B cell (primary cell): ENCODE measurements around the gene HMGB2. TPM values are rescaled to one million over a fixed set of nuclear protein-coding genes. Genes with fewer than 3 reads are reported as not detected.

Experiments
- ATAC-seq: fragments of 200-7000 bp; cut with Tn5 transposase; one replicate; pipeline ENCODE4 v1.10.0; 2021; ENCODE audit warnings: low read depth, mild to moderate bottlenecking, moderate number of reproducible peaks, moderate library complexity
- CTCF ChIA-PET: fragments of 350-600 bp; sonication (Branson Sonifier 250); formaldehyde crosslinking; loops from one replicate; lab custom pipeline; 2021; ENCODE audit warnings: antibody characterized with exemption, inconsistent platforms; lab: Charles Lee
- POLR2A ChIA-PET: fragments of 350-600 bp; sonication (Branson Sonifier 250); formaldehyde crosslinking; loops from one replicate; lab custom pipeline; 2021; ENCODE audit warnings: antibody characterized with exemption; lab: Charles Lee
- DNase-seq: peaks from one replicate; pipeline ENCODE4 v3.0.0; 2013
- H2AFZ ChIP-seq: 2 replicates; pipeline ENCODE4 v1.6.1; 2012; ENCODE audit warnings: mild to moderate bottlenecking, low read depth, low read length; ENCODE audit not compliant: insufficient read depth, poor library complexity, severe bottlenecking
- H3K27ac ChIP-seq, 2 donors: 1 replicate in 1 of 2; 2 replicates in 1 of 2; pipeline ENCODE4 v1.5.1; 2012 to 2013; ENCODE audit warnings: low read length in 2 of 2, mild to moderate bottlenecking in 2 of 2, moderate library complexity in 1 of 2
- H3K27me3 ChIP-seq, 4 experiments: fragments of 200-600 bp in 1 of 4; sonication (generic) in 1 of 4; replicated peaks in 1 of 4; 1 replicate in 2 of 4; 2 replicates in 2 of 4; pipeline versions ENCODE4 v1.6.1 to v1.7.0; 2013 to 2016; ENCODE audit warnings: low read length in 3 of 4, mild to moderate bottlenecking in 2 of 4, mixed read lengths in 1 of 4, moderate library complexity in 1 of 4; ENCODE audit not compliant: insufficient read depth in 4 of 4, control insufficient read depth in 3 of 4; ENCODE audit errors: control extremely low read depth in 1 of 4
- H3K36me3 ChIP-seq, 2 experiments: replicated peaks in 1 of 2; 1 replicate in 1 of 2; 2 replicates in 1 of 2; pipeline versions ENCODE4 v1.6.1 to v1.7.1; 2013; ENCODE audit warnings: low read length in 1 of 2; ENCODE audit not compliant: insufficient read depth in 2 of 2, control insufficient read depth in 1 of 2; ENCODE audit errors: control extremely low read depth in 1 of 2, extremely low read depth in 1 of 2
- H3K4me1 ChIP-seq, 2 donors: fragments of 200-600 bp in 1 of 2; sonication (generic) in 1 of 2; 1 replicate in 1 of 2; 2 replicates in 1 of 2; pipeline versions ENCODE4 v1.5.1 to v1.6.1; 2013 to 2017; ENCODE audit warnings: low read length in 2 of 2; ENCODE audit not compliant: control insufficient read depth in 2 of 2, insufficient read depth in 2 of 2
- H3K4me2 ChIP-seq: replicated peaks from 2 replicates; pipeline ENCODE3; 2012; ENCODE audit warnings: mild to moderate bottlenecking, low read depth, low read length; ENCODE audit not compliant: poor library complexity, severe bottlenecking
- H3K4me3 ChIP-seq, 5 experiments: fragments of 200-600 bp in 1 of 5; sonication (generic) in 1 of 5; 1 replicate in 3 of 5; 2 replicates in 2 of 5; pipeline versions ENCODE4 v1.5.1 to v1.7.0; 2011 to 2016; ENCODE audit warnings: low read length in 4 of 5, mild to moderate bottlenecking in 4 of 5, low read depth in 2 of 5, control low read depth in 1 of 5, moderate library complexity in 1 of 5; ENCODE audit not compliant: insufficient read depth in 1 of 5; ENCODE audit errors: control extremely low read depth in 1 of 5, extremely low read depth in 1 of 5
- H3K79me2 ChIP-seq: fragments of 200-600 bp; sonication (generic); one replicate; pipeline ENCODE4 v1.6.0; 2016; ENCODE audit warnings: low read length; ENCODE audit not compliant: control insufficient read depth, insufficient read depth
- H3K9ac ChIP-seq: fragments of 200-600 bp; sonication (generic); 2 replicates; pipeline ENCODE4 v1.6.1; 2017; ENCODE audit warnings: mild to moderate bottlenecking, low read length, moderate library complexity
- H3K9me3 ChIP-seq, 3 donors: one replicate each; pipeline versions ENCODE4 v1.6.1 to v1.7.1; 2013; ENCODE audit warnings: low read length in 2 of 3; ENCODE audit not compliant: control insufficient read depth in 2 of 3, insufficient read depth in 1 of 3; ENCODE audit errors: control extremely low read depth in 1 of 3
- H4K20me1 ChIP-seq: 2 replicates; pipeline ENCODE4 v1.6.0; 2012; ENCODE audit warnings: mild to moderate bottlenecking, low read length; ENCODE audit not compliant: insufficient read depth, control insufficient read depth, poor library complexity, severe bottlenecking
- H3K27ac Mint-ChIP-seq: one replicate; pipeline ENCODE4 v1.8.0; 2021; ENCODE audit warnings: mixed read lengths
- H3K27me3 Mint-ChIP-seq: one replicate; pipeline ENCODE4 v1.8.0; 2021; ENCODE audit warnings: mixed read lengths
- H3K4me1 Mint-ChIP-seq: one replicate; pipeline ENCODE4 v1.8.0; 2021; ENCODE audit warnings: mixed read lengths
- H3K4me3 Mint-ChIP-seq: one replicate; pipeline ENCODE4 v1.8.0; 2021; ENCODE audit warnings: mixed read lengths
- H3K9me3 Mint-ChIP-seq: one replicate; pipeline ENCODE4 v1.8.0; 2022; ENCODE audit warnings: mixed read lengths; ENCODE audit not compliant: insufficient read depth
- EZH2 ChIP-seq: IDR thresholded peaks from 2 replicates; pipeline ENCODE4 v1.6.1; 2012; ENCODE audit warnings: borderline replicate concordance, low read depth, mild to moderate bottlenecking, moderate library complexity, low read length; ENCODE audit not compliant: insufficient read depth, poor library complexity, severe bottlenecking
- WGBS: methylation state at CpG from one replicate; pipeline ENCODE4 v1.1.5; 2013; ENCODE audit warnings: missing lambda C conversion rate; ENCODE audit not compliant: insufficient coverage; 5-methylcytosine and 5-hydroxymethylcytosine counted together
- intact Hi-C: fragments of 100-400 bp; cut with micrococcal nuclease; formaldehyde crosslinking; loops from one replicate; pipeline ENCODE4 v1.10.0; 2022
- polyA plus RNA-seq: library from polyadenylated mRNA; depleted of rRNA; stranded (reverse); fragments of >200 nt; gene quantifications from 2 replicates; pipeline ENCODE4 v1.2.3, GENCODE V29; 2012
- total RNA-seq, 2 donors: library from RNA; stranded (reverse); fragments of 120-200 nt in 1 of 2; gene quantifications; 1 replicate in 1 of 2; 2 replicates in 1 of 2; pipeline versions ENCODE4 v1.2.3 to v1.2.4, GENCODE V29; 2013 to 2022
- TF ChIP-seq, protein P1 (sequence below): fragments of 200-600 bp; IDR thresholded peaks from one replicate; pipeline ENCODE4 v1.8.0; 2022; ENCODE audit warnings: antibody characterized with exemption, mild to moderate bottlenecking

The HMGB2 gene
- total and polyA plus RNA-seq, 2 donors (not counting 1 experiment from before 2014, with no cell fraction given), result 44.1 to 82.5 TPM

DNA sequence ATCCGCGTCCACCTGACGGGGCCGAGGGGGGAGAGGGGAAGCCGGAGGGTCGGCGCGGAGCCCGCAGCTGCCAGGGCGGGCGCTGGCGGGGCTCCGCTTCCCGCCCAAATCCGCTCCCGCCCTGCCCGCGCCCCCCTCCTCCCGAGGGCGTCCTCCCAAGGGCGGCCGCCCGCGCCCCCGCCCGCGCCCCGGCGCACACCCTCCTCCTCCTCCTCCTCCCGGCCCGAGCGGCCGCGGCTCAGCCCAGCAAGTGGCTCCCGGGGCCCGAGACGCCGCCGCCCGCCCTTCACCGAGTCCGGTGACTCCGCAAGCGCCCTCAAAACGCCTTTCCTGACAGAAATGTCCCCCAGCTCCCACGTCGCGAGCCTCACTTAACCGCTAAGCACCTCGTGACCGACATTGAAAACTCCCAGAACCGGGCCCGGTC lies 487 bp downstream of the HMGB2 start:
- Histone ChIP-seq H3K4me2 (peak overlapping the region; percentile 73), H3K27ac (peak overlapping the region; percentile 95 to 99), H3K36me3 (peaks cover 0 to 3% of the 10 kb centered on the region in 2 experiments), H3K79me2 (no peaks in the 10 kb centered on the region), H4K20me1 (no peaks in the 10 kb centered on the region), H3K9me3 (no peaks in the 10 kb centered on the region), H3K27me3 (no peaks in the 10 kb centered on the region), H3K4me1 (peaks cover 16 to 18% of the 10 kb centered on the region in 2 donors), H3K4me3 (peak overlapping the region; percentile 74 to 99 (median 94)), H3K9ac (peak overlapping the region; percentile 86), H2AFZ (peak overlapping the region; percentile 77)
- WGBS, result under 1% methylated on average over 47 of the region's 53 CpGs
- no peak for TF ChIP-seq EZH2
- TF ChIP-seq, protein P1, sequence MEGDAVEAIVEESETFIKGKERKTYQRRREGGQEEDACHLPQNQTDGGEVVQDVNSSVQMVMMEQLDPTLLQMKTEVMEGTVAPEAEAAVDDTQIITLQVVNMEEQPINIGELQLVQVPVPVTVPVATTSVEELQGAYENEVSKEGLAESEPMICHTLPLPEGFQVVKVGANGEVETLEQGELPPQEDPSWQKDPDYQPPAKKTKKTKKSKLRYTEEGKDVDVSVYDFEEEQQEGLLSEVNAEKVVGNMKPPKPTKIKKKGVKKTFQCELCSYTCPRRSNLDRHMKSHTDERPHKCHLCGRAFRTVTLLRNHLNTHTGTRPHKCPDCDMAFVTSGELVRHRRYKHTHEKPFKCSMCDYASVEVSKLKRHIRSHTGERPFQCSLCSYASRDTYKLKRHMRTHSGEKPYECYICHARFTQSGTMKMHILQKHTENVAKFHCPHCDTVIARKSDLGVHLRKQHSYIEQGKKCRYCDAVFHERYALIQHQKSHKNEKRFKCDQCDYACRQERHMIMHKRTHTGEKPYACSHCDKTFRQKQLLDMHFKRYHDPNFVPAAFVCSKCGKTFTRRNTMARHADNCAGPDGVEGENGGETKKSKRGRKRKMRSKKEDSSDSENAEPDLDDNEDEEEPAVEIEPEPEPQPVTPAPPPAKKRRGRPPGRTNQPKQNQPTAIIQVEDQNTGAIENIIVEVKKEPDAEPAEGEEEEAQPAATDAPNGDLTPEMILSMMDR, result no peak
- peak overlapping the region; percentile 100 for H3K27ac Mint-ChIP-seq
- H3K9me3 Mint-ChIP-seq, result no peaks in the 10 kb centered on the region
- POLR2A ChIA-PET, result interaction anchor here (1.0 to 6.3 kb wide), 5 partner anchors 15 to 164 kb away, joined by 3 to 134 read pairs (median 5); partner anchors contain the start of gene SAP30
- ATAC-seq (no peak), DNase-seq (no peak)
- peak overlapping the region; percentile 99 for H3K4me3 Mint-ChIP-seq
- CTCF ChIA-PET, result interaction anchor here (1.0 to 6.2 kb wide), 8 partner anchors 13 to 310 kb away, joined by 3 to 39 read pairs (median 4); partner anchors contain the start of gene SAP30
- H3K4me1 Mint-ChIP-seq, result peaks cover 30% of the 10 kb centered on the region
- H3K27me3 Mint-ChIP-seq, result peaks cover 4% of the 10 kb centered on the region
- intact Hi-C loops, result loop anchor here (1.0 to 5.0 kb wide), 4 partner anchors 37 to 949 kb away; partner anchors contain the start of genes CEP44, FBXO8 and SAP30

DNA sequence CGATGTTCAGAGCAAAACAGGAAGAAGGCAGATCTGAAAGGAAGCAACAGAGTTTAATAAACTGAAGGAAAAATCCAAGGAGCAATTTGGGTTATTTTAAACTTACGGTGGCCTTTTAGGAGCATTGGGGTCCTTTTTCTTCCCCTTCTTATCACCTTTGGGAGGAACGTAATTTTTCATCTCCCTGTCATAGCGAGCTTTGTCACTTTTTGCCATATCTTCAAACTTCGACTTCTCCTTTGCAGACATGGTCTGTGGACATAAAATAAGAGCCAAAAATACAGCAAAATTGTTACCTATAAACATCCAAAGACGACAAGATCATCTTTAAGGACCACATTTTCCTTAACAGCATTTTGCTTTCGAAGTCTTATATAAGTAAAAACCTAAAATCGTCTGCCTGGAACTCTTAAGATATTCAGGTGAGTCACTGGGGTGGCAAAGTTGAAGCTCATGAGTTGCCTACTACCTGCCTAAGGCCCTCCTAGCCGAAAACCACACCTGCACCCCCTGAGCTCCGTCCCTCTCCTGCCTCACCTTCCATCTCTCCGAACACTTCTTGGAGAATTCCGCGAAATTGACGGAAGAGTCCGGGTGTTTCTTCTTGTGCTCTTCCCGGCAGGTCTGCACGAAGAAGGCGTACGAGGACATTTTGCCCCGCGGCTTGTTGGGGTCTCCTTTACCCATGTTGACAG lies 1.0 kb downstream of the HMGB2 start:
- ATAC-seq (no peak), DNase-seq (peak; percentile 42)
- Histone ChIP-seq H3K4me1 (peaks cover 16 to 18% of the 10 kb centered on the region in 2 donors), H3K36me3 (peaks cover 0 to 3% of the 10 kb centered on the region in 2 experiments), H2AFZ (peak overlapping the region; percentile 77), H3K79me2 (no peaks in the 10 kb centered on the region), H3K9ac (peak overlapping the region; percentile 86), H3K4me2 (peak overlapping the region; percentile 73), H3K27ac (peak overlapping the region in 1 of 2 donors; percentile 95), H4K20me1 (no peaks in the 10 kb centered on the region), H3K9me3 (no peaks in the 10 kb centered on the region), H3K4me3 (peak overlapping the region; percentile 74 to 99 (median 94)), H3K27me3 (no peaks in the 10 kb centered on the region)
- WGBS, result under 1% methylated on average over 15 of the region's 21 CpGs
- TF ChIP-seq EZH2, result no peak
- TF ChIP-seq, protein P1, result no peak
- Mint-ChIP-seq H3K4me1 (peaks cover 30% of the 10 kb centered on the region), H3K4me3 (peak overlapping the region; percentile 94), H3K27me3 (peaks cover 4% of the 10 kb centered on the region), H3K9me3 (no peaks in the 10 kb centered on the region), H3K27ac (peak overlapping the region; percentile 91)
- CTCF ChIA-PET, result interaction anchor here (1.0 to 6.2 kb wide), 6 partner anchors 13 to 173 kb away, joined by 3 to 39 read pairs (median 8); partner anchors contain the start of gene SAP30
- POLR2A ChIA-PET, result interaction anchor here (1.0 to 6.3 kb wide), 4 partner anchors 15 to 38 kb away, joined by 4 to 134 read pairs (median 6); partner anchors contain the start of gene SAP30
- intact Hi-C loops, result loop anchor here (5.0 kb wide), 1 partner anchor 174 kb away; no protein-coding TSS in a partner anchor
